Stimulated activated CD8-positive, alpha-beta memory T cell treated with anti-CD3 and anti-CD28 coated beads, Interleukin-7, amount 100 ng/mL, for 24 hours (primary cell): Measurements from ENCODE around the gene AGBL1.
A peak's percentile ranks its signal among the peaks of the same experiment; 100 is the strongest.
"Not testable (repeated sequence)": the region's sequence is repeated elsewhere in the genome, so short reads cannot be mapped to it uniquely, and the experiment has no call there.

Experiments used
- DNase-seq: peaks from one replicate; pipeline ENCODE4 v3.0.0-alpha.2; 2020; ENCODE audit warnings: low read depth

The AGBL1 gene

GRCh38 chr15:86087808-86088207 lies 8.1 kb downstream of the AGBL1 start:
- DNase-seq = no peak

- DNase-seq = no peak
Observed at GRCh38 chr15:86089422-86089821, 9.8 kb downstream of the AGBL1 start.

- DNase-seq = no peak
Observed at GRCh38 chr15:86101818-86102217, 22.1 kb downstream of the AGBL1 start.

- DNase-seq = no peak
Observed at GRCh38 chr15:86103825-86104224, 24.2 kb downstream of the AGBL1 start.

GRCh38 chr15:86106306-86106705 lies 26.6 kb downstream of the AGBL1 start:
- no peak for DNase-seq

GRCh38 chr15:86115145-86115801 lies 35.6 kb downstream of the AGBL1 start:
- no peak for DNase-seq

GRCh38 chr15:86121568-86122225 lies 42.0 kb downstream of the AGBL1 start:
- no peak for DNase-seq

- DNase-seq = not testable (repeated sequence)
Observed at GRCh38 chr15:86122691-86123391, 43.2 kb downstream of the AGBL1 start.

GRCh38 chr15:86125775-86126174 lies 46.1 kb downstream of the AGBL1 start:
- DNase-seq = no peak

- DNase-seq = no peak
Observed at GRCh38 chr15:86127547-86127946, 47.9 kb downstream of the AGBL1 start.

GRCh38 chr15:86135041-86135440 lies 55.4 kb downstream of the AGBL1 start:
- DNase-seq = no peak

- DNase-seq = no peak
Observed at GRCh38 chr15:86136861-86137260, 57.2 kb downstream of the AGBL1 start.

- no peak for DNase-seq
Observed at GRCh38 chr15:86138798-86139197, 59.1 kb downstream of the AGBL1 start.

- peak; percentile 2 for DNase-seq
Observed at GRCh38 chr15:86139828-86140227, 60.2 kb downstream of the AGBL1 start.

GRCh38 chr15:86154705-86155104 lies 75.0 kb downstream of the AGBL1 start:
- no peak for DNase-seq

- DNase-seq = no peak
Observed at GRCh38 chr15:86155551-86155950, 75.9 kb downstream of the AGBL1 start.

- no peak for DNase-seq
Observed at GRCh38 chr15:86157606-86158293, 78.1 kb downstream of the AGBL1 start.

GRCh38 chr15:86159468-86159867 lies 79.8 kb downstream of the AGBL1 start:
- DNase-seq = no peak

- no peak for DNase-seq
Observed at GRCh38 chr15:86161250-86161649, 81.6 kb downstream of the AGBL1 start.

GRCh38 chr15:86162172-86162591 lies 82.5 kb downstream of the AGBL1 start:
- DNase-seq = no peak

- DNase-seq = no peak
Observed at GRCh38 chr15:86162641-86163040, 83.0 kb downstream of the AGBL1 start.

- DNase-seq = no peak
Observed at GRCh38 chr15:86163816-86164215, 84.1 kb downstream of the AGBL1 start.
